PC-9 (cell line): ENCODE data around the gene SIAE. TPM values are rescaled to one million over a fixed set of nuclear protein-coding genes. Genes with fewer than 3 reads are reported as not detected.

Source experiments
- BruUV-seq: library from RNA; stranded (reverse); fragments of 400-500 nt; replicated peaks from 2 replicates; lab custom pipeline; 2021; lab: Mats Ljungman, UMichigan
- CTCF ChIA-PET: fragments of 300-600 bp; sonication (Branson Sonifier 250); formaldehyde crosslinking; loops from one replicate; lab custom pipeline; 2022; ENCODE audit warnings: antibody characterized with exemption; lab: Charles Lee
- POLR2A ChIA-PET: fragments of 300-600 bp; sonication (Branson Sonifier 250); formaldehyde crosslinking; loops from one replicate; lab custom pipeline; 2022; ENCODE audit warnings: antibody characterized with exemption; ENCODE audit not compliant: unreplicated experiment; lab: Charles Lee
- DNase-seq, 2 experiments: peaks; one replicate each; pipeline versions ENCODE4 v3.0.0 to v3.0.0-alpha.2; 2015 to 2022; ENCODE audit warnings: mixed read lengths in 1 of 2
- H2AFZ ChIP-seq: fragments of 200-600 bp; sonication (generic); 2 replicates; pipeline ENCODE4 v1.8.1; 2017; ENCODE audit warnings: antibody characterized with exemption
- H3F3A ChIP-seq: fragments of 200-600 bp; sonication (generic); 2 replicates; pipeline ENCODE4 v1.8.1; 2017; ENCODE audit warnings: antibody characterized with exemption, mild to moderate bottlenecking, low read depth; ENCODE audit not compliant: insufficient read depth
- H3K27ac ChIP-seq: fragments of 200-600 bp; sonication (generic); 2 replicates; pipeline ENCODE4 v1.6.1; 2016; ENCODE audit warnings: mixed run types
- H3K27me3 ChIP-seq: fragments of 200-600 bp; sonication (generic); 2 replicates; pipeline ENCODE4 v1.6.1; 2016; ENCODE audit warnings: low read depth, mixed run types; ENCODE audit not compliant: insufficient read depth
- H3K36me3 ChIP-seq: fragments of 200-600 bp; sonication (generic); 2 replicates; pipeline ENCODE4 v1.6.1; 2016; ENCODE audit warnings: low read depth, mixed run types
- H3K4me1 ChIP-seq: fragments of 200-600 bp; sonication (generic); replicated peaks from 2 replicates; pipeline ENCODE4 v1.6.1; 2016; ENCODE audit warnings: mixed run types; ENCODE audit not compliant: insufficient read depth
- H3K4me2 ChIP-seq: fragments of 200-600 bp; sonication (generic); 2 replicates; pipeline ENCODE4 v1.6.1; 2017; ENCODE audit warnings: mixed run types
- H3K4me3 ChIP-seq: fragments of 200-600 bp; sonication (generic); 2 replicates; pipeline ENCODE4 v1.6.1; 2016; ENCODE audit warnings: mixed run types
- H3K79me2 ChIP-seq: fragments of 200-600 bp; sonication (generic); 2 replicates; pipeline ENCODE4 v1.6.1; 2017; ENCODE audit warnings: low read depth, mixed run types
- H3K9me2 ChIP-seq: fragments of 200-600 bp; sonication (generic); 2 replicates; pipeline ENCODE4 v1.8.1; 2017; ENCODE audit warnings: mild to moderate bottlenecking; ENCODE audit not compliant: insufficient read depth
- H3K9me3 ChIP-seq: fragments of 200-600 bp; sonication (generic); 2 replicates; pipeline ENCODE4 v1.8.1; 2016; ENCODE audit warnings: low read depth; ENCODE audit not compliant: insufficient read depth
- H4K20me1 ChIP-seq: fragments of 200-600 bp; sonication (generic); 2 replicates; pipeline ENCODE4 v1.8.1; 2017; ENCODE audit not compliant: insufficient read depth
- CTCF ChIP-seq: fragments of 200-600 bp; sonication (generic); conservative IDR thresholded peaks from 2 replicates; pipeline ENCODE4 v1.6.1; 2017; ENCODE audit warnings: mixed run types, antibody characterized with exemption, mild to moderate bottlenecking, moderate library complexity
- EZH2 ChIP-seq: fragments of 200-600 bp; sonication (generic); IDR thresholded peaks from 2 replicates; pipeline ENCODE4 v1.8.0; 2017; ENCODE audit warnings: antibody characterized with exemption, low read depth
- intact Hi-C: fragments of 100-400 bp; cut with micrococcal nuclease; formaldehyde crosslinking; loops from one replicate; pipeline ENCODE4 v1.10.0; 2022; ENCODE audit not compliant: unreplicated experiment
- total RNA-seq: library from RNA; stranded (reverse); gene quantifications from 2 replicates; pipeline ENCODE4 v1.2.3, GENCODE V29; 2021

The SIAE gene
- total RNA-seq, 1 experiment from 2014 or later, result 29.2 TPM

GRCh38 chr11:124612045-124612444 lies 61.5 kb downstream of the SIAE start:
- CTCF ChIA-PET, result no interaction called here
- DNase-seq, result no peak

GRCh38 chr11:124611064-124611463 lies 62.5 kb downstream of the SIAE start, which contains the start of gene PANX3:
Gene PANX3, plus strand, starts transcription at chr11:124611428. Its CDS starts 129 bp downstream, at chr11:124611557.
- Histone ChIP-seq H3K4me2 (no peak within 1 kb of the TSS), H3K27ac (no peak within 1 kb of the TSS), H3K9me3 (no peaks in the 10 kb centered on the region), H3F3A (no peaks in the 10 kb centered on the region), H4K20me1 (no peaks in the 10 kb centered on the region), H3K9me2 (no peaks in the 10 kb centered on the region), H3K27me3 (peaks cover 27% of the 10 kb centered on the region; the same call in 1 of the 2 replicates), H2AFZ (no peak within 1 kb of the TSS), H3K79me2 (no peaks in the 10 kb centered on the region), H3K4me3 (no peak within 1 kb of the TSS), H3K36me3 (no peaks in the 10 kb centered on the region), H3K4me1 (no peaks in the 10 kb centered on the region)
- TF ChIP-seq EZH2, result no peak
- TF ChIP-seq CTCF, result no peak
- CTCF ChIA-PET, result no interaction called here
- intact Hi-C loops, result no loop called here
- POLR2A ChIA-PET, result no interaction called here
- DNase-seq, result no peak
- no TSS peak for BruUV-seq

More at GRCh38 chr11:124612045-124612444, 61.5 kb downstream of the SIAE start:
- TF ChIP-seq CTCF, result no peak
- TF ChIP-seq EZH2, result no peak
- Histone ChIP-seq H2AFZ (no peak overlapping the region), H3K4me3 (no peak overlapping the region), H3K36me3 (no peaks in the 10 kb centered on the region), H4K20me1 (no peaks in the 10 kb centered on the region), H3K4me1 (no peaks in the 10 kb centered on the region), H3K4me2 (no peak overlapping the region), H3K27ac (no peak overlapping the region), H3K9me2 (no peaks in the 10 kb centered on the region), H3K9me3 (no peaks in the 10 kb centered on the region), H3K79me2 (no peaks in the 10 kb centered on the region), H3K27me3 (peaks cover 37% of the 10 kb centered on the region), H3F3A (no peaks in the 10 kb centered on the region)
- intact Hi-C loops, result no loop called here
- POLR2A ChIA-PET, result no interaction called here
- BruUV-seq, result no TSS peak

- CTCF ChIA-PET, result no interaction called here
Observed at GRCh38 chr11:124610295-124610694, 63.2 kb downstream of the SIAE start.

More at GRCh38 chr11:124610295-124610694, 63.2 kb downstream of the SIAE start:
- Histone ChIP-seq H3K27me3 (peaks cover 22% of the 10 kb centered on the region; the same call in 1 of the 2 replicates), H3K4me2 (no peak overlapping the region), H3K4me1 (no peaks in the 10 kb centered on the region), H3K4me3 (no peak overlapping the region), H3K36me3 (no peaks in the 10 kb centered on the region), H3K9me2 (no peaks in the 10 kb centered on the region), H3K79me2 (no peaks in the 10 kb centered on the region), H3F3A (no peaks in the 10 kb centered on the region), H4K20me1 (no peaks in the 10 kb centered on the region), H2AFZ (no peak overlapping the region), H3K9me3 (no peaks in the 10 kb centered on the region), H3K27ac (no peak overlapping the region)
- intact Hi-C loops, result no loop called here
- POLR2A ChIA-PET, result no interaction called here
- DNase-seq, result no peak
- TF ChIP-seq CTCF (no peak), EZH2 (no peak)
- no TSS peak for BruUV-seq
